Stimulated activated CD4-positive, alpha-beta T cell treated with anti-CD3 and anti-CD28 coated beads, Interleukin-1b, Interleukin-23, amount 100 ng/mL, for 1 hour (primary cell): ENCODE data around the gene GOLGA8R.
"Not testable (repeated sequence)": the region's sequence is repeated elsewhere in the genome, so short reads cannot be mapped to it uniquely, and the experiment has no call there.

Source experiments
- DNase-seq, 2 donors: peaks; one replicate each; pipeline ENCODE4 v3.0.0-alpha.2; 2020; ENCODE audit warnings: low read depth in 2 of 2

GOLGA8R gene, protein sequence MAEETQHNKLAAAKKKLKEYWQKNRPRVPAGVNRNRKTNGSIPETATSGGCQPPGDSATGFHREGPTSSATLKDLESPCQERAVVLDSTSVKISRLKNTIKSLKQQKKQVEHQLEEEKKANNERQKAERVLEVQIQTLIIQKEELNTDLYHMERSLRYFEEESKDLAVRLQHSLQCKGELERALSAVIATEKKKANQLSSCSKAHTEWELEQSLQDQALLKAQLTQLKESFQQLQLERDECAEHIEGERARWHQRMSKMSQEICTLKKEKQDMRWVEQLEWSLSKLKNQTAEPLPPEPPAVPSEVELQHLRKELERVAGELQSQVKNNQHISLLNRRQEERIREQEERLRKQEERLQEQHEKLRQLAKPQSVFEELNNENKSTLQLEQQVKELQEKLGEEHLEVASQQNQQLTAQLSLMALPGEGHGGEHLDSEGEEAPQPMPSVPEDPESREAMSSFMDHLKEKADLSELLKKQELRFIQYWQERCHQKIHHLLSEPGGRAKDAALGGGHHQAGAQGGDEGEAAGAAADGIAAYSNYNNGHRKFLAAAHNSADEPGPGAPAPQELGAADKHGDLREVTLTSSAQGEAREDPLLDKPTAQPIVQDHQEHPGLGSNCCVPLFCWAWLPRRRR

DNA sequence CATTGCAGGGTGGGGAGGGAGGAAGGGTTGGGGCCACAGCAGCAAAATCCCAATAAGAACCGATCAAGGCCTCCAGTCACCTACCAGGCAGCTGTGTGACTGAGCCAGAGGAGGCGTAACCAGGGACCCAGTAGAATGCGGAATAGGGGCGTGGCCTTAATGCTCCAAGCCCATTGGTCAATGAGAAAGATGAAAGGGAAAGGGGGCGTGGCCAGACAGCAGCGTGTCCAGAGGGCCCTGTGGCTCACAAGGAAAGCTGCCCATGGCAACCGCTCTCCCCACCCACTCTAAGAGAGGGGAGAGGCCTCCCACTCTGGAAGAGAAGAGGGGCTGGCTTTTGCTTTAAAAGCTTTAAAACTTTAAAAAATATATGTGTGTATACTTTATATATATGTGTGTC is at the start of gene GOLGA8R:
TSS of gene GOLGA8R (minus strand) at position 101 of the 400 bp plus-strand sequence. CDS start at position 3, 98 bp downstream.
- DNase-seq, result not testable (repeated sequence)

DNA sequence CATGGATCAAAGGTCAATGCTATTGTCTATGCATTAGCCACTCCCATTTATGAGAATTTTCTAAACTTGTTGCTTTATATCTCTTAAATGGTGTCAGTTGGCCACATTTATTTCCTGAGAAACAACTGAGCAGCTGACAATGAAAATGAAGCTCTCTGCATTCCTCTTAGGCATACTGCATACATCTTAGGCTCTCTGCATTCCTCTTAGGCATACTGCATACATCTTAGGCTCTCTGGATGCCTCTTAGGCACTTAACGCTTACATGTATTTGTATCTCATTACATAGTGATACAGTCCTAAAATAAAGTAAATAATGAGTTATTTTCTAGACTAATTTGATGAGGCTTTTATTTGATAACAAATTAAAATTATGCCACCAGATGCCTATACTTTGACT is 49.8 kb upstream of the GOLGA8R start:
- not testable (repeated sequence) for DNase-seq

DNA sequence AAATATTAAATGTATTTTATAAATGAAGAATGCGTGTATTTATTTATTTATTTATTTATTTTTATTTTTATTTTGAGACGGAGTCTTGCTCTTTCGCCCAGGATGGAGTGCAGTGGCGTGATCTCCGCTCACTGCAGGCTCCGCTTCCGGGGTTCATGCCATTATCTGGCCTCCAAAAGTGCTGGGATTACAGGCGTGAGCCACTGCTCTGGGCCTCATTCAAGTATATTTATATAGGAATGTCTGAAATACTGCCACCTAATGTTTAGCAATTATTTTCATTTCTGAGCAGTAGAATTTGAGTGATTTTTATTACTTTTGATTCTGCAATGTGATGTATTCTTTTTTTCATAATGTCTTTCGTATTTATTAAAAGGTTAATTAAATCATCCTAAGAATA is 48.1 kb upstream of the GOLGA8R start:
- DNase-seq, result not testable (repeated sequence)

DNA sequence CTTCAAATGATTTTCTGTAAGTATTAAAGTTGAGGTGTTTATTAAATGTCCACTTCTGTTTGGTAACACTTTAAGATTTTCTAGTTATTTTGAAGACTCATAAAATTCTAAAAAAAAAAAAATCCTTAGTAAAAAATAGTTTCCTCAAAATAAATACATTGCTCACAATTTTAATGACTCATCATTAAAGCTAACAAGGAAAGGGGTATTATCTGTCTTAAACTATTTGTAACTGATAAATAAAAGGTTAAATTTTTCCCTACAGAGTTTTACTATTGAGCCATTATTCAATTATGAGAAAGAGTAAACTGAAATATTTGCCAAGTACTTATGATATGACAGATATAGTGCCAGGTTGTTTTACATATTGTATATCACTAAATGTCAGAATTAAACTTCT is 38.6 kb upstream of the GOLGA8R start:
- not testable (repeated sequence) for DNase-seq

DNA sequence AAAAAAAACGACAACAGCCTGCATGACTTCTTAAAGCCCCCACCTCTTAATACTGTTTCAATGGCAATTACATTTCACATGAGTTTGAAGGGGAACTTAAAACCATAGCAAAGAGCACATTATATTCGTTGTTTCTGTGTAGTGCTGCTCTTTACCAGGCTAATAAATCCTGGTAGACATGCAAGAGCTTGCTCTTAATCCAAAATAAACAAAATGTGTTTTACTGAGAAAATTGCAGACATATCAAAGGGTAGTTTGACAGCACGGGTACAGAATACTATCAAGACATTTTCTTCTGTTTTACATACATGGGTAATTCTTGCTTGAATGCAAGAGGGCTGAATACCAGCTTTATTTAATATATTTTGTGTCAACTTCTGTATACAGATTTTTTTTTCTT is 24.3 kb upstream of the GOLGA8R start:
- DNase-seq, result not testable (repeated sequence)

DNA sequence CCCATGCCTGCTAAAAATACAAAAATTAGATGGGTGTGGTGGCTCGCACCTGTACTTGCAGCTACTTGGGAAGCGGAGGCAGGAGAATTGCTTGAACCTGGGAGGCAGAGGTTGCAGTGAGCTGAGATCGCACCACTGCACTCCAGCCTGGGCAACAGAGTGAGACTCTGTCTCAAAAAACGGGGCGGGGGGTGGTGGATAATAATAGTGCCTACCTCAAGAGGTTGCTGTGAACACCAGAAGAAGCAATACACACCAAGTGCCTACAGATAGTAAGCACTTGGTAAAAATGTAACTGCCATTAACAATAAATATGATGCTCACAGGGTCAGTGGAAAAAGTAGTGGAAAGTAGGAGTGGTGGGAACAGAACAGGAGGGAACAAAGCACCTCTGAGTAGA is 21.8 kb upstream of the GOLGA8R start:
- DNase-seq, result not testable (repeated sequence)

DNA sequence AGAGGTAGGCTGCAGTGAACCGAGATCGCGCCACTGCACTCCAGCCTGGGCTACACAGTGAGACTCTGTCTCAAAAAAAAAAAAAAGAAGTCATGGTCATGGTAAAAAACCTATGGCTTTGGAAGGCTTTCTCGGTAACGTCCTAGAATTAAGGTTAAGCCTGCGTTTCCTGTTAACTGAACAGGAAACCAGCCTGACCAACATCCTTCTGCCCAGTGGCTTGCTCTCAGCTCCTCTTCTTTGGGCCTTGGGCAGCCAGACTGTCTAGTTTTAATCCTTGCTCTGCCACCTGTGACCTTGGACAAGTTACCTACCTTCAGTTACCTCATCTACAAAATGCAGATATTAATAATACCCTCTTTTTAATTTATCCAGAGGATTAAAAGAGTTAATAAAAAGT is 6.7 kb upstream of the GOLGA8R start:
- not testable (repeated sequence) for DNase-seq

DNA sequence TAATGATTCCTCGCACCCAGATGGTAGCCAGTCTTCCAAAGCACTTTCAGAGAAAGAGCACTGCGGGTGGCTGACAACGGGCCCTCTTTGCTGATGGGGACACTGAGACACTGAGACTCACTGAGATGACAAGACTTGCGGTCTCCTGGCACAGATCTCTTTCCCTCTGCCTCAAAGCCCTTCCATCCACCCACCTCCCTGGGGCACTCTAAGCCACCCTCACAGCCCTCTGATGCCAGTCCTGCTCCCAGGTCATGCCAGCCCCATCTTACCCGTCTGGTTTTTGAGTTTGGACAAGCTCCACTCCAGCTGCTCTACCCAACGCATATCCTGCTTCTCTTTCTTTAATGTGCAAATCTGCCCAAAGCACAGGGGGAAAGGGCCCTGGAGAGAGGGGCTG is 6.4 kb downstream of the GOLGA8R start:
- DNase-seq, result not testable (repeated sequence)

DNA sequence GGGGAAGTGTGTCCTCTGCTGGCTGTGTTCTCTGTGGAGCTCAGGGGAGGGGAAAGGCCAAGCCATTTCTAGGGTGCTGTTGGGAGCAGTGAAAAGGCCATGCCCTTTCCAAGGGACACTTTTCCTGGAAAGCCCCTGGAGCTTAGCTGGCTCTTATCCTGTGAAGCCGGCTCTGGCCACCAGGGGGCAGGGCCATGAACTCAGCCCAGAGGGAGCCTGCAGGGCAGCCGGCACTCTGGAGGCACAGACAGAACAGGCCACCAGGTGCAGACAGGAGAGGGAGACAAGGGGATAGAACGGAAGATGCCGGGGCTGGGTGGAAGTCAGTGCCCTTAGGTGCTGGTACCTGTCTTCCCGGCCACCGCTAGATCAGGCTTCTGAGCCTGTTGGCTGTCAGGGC is 15.1 kb downstream of the GOLGA8R start:
- DNase-seq, result peak; percentile 12 to 38

DNA sequence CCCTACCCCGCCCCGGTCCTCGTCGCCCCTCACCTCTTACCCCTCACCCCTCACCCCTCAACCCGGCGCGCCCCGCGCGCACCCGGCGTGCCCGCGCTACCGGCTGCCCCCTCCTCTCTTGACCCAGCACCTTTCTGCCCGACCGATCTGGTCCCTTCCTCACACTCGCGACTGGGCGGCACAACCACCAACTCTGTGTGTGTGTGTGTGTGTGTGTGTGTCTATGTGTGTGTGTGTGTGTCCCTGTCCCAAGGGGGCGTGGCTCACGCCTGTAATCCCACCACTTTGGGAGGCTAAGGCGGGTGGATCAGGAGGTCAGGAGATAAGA is 20.4 kb downstream of the GOLGA8R start:
- not testable (repeated sequence) for DNase-seq

DNA sequence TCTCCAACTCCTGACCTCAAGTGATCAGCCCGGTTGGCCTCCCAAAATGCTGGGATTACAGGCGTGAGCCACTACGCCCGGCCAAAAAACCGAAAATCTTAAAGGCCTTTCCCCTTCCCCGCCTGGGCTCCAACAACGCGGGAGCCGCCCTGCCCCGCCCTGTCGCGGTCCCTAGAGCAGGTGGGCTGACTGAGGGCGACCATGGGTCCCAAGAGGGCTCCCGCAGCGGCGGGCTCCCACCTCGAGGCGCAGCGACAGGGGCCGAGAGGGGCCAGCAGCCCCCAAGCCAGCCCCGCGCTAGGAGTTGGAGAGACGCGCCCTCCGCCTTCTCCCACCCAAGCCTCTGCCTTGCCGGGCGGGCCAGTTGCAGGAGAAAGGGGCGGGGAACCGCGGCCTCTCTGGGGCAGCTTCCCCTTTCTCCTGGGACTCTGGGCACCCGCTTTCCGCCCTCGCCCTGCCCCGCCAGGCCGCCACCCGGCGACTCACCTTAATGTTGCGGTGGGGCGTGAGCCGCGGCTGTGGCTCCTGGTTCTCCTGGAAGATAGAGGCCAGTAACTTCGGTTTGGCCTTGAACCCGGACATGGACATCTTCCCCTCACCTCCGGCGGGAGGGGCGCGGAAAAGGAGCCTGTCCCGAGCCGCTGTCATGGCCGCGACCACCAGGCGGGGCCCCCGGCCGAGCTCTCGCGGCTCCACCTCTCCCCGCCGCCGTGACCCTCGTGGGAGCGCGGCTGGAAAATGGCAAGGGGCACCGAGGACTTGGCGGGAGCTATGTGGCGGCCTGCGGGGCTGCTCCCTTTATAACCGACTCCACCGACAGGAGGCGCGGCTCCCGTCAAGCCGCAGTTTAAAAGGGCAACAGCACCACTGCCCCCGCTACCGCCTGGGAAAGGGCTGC is 21.0 kb downstream of the GOLGA8R start, which contains the start of gene CHRFAM7A:
TSS of gene CHRFAM7A (minus strand) at position 775 of the 898 bp plus-strand sequence. CDS start 10,189 bp downstream, outside the sequence.
- not testable (repeated sequence) for DNase-seq

DNA sequence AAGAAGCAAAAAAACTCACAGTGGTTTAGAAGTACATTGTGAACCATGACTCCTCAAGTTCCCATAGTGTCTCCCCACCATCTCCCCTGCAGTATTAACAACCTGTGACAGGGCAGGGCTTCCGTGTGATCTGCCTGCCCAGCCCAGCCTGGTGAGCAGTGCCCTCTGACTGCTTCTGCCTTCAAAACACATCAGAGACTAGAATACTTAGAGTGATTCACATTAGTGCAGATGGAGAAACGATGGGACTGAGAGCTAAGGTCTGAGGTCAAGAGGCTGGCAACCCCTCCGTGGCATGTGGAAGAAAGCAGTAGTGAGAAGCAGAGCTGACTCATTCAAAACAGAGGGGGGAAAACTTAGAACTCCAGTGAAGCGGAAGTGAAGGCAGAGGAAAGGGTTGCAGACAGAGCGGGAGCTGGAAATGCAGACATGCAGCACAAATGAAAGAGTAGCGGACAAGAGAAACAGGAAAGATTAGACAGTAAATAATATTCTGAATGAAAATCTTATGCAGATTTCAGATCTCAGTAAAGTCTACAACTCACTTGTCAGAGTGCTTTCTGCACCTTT is 27.7 kb downstream of the GOLGA8R start:
- not testable (repeated sequence) for DNase-seq

DNA sequence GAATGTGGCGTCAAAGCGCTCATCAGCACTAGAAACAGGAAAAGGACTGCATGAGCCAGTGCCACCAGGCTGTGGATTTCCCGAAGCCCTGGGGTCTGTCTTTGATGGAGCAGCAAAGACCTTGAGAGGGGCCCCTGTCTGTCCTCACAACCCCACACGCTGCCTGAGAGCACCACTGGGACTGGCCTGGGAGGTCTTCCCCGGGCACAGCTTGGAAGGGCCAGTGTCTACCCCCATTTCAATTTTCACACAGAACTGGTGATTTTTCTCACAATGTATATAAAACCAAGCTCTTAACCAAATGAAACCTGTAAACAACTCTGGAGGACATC is 37.0 kb downstream of the GOLGA8R start:
- DNase-seq, result not testable (repeated sequence)

DNA sequence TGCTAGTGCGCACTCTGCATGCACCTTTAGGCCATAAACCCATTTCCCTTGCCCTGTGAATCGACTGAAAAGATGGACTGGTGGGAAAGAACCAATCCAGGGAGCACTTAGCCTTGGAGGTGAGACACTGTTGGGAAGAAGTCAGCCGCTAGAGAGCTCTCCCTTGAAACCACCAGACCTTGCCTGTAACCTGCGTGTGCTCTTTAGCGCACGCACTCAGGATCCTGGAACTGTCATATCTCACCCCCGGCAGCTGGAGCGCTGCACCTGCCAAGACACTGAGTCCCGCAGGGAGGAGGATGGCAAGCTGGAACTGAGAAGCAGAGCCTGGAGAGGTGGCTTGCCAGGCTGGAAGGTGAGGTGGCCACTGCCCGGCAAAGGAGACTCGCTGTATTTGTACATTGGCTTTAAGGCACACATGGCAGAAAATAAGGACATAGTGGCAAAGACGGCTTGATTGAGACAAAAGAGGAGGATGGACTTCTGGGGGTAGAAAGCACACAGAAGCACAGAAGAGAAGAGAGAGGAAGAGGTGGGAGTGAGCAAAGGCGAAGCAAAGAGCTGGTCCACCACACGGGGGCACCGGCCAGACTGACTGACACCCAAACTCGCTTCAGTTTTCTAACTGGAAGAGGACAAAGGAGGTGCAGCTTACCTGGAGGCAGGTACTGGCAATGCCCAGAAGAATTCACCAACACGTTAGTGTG is 37.5 kb downstream of the GOLGA8R start:
- not testable (repeated sequence) for DNase-seq

DNA sequence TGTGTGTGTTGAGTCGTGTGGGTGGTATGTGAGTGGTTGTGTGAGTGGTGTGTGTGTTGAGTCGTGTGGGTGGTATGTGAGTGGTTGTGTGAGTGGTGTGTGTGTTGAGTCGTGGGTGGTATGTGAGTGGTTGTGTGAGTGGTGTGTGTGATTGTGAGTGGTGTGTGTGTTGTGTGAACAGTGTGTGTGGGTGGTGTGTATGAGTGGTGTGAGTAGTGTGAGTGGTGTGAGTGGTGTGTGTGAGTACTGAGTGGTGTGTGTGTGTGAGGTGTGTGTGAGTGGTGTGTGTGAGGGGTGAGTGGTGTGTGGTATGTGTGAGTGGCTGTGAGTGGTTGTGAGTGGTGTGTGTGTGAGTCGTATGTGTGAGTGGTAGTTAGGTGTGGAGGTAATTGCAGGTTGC is 38.2 kb downstream of the GOLGA8R start:
- not testable (repeated sequence) for DNase-seq

DNA sequence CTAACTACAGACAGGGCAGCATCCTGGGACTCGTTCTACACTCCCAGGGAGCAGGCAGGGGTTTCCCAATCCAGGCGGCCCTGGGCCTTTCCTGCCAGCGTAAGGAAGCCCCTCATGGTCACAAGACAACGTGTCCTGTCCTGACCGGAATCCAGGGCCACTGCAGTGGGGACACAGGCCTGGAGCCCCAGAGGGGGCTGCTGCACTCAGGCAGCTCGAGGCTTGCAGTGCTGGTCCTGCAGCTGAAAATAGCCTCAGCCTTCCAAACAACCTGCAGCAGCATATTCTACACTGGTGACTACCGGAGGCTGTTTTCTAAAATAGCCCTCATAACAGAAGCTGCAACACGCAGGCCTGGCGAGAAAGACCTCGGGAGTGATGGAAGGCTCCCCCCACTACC is 39.2 kb downstream of the GOLGA8R start:
- not testable (repeated sequence) for DNase-seq

DNA sequence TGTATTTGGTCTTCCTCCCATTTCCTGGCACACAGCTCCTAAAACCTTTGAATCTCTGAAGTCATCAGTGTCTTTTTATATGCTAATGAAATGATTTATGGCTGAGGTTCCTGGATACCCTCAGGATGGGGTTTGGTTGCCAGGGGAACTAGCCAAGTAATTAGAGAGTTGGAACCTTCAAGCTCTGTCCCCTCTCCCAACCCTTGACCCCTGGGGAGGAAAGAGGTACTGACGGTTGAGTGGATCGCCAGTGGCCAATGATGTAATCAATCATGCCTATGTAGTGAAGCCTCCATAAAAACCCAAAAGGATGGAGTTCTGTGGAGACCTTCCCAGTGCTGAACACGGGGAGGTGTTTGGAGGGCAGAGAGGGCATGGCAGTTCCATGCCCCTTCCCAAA is 45.8 kb downstream of the GOLGA8R start:
- not testable (repeated sequence) for DNase-seq

DNA sequence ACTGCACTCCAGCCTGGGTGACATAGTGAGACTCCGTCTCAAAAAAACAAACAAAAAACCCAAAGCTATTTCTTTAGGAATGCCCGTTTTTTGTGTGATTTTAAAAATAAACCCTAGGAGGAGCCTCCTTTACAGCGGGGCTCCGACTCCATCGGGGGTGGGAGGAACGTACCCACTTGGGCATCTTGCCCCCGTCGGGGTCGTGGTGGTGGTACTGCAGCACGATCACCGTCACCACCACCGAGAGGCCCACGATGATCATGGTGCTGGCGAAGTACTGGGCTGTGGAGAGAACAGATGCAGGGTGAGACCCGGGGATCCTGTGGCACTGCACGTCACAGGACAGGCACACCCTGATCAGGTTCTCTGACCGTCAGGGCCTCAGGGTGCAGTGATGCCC is 46.8 kb downstream of the GOLGA8R start:
- DNase-seq, result not testable (repeated sequence)

DNA sequence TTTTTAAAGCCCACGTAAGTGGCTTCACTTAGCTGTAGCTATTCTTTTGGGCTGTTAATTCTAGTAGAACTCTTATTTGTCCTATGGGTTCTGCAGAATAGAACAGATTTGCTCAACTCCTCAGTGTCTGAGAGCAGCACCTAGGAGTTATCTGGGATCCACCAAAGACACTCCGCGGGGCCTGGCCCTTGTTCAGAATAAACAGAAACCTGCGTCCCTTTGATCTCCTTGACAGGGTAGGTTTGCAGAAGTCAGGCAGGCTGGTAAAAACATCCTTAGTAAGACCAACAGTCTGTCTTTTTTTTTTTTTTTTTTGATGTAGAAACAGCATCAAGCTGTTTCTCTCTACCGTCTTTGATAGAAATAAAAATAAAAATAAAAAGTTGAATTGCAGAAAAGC is 52.7 kb downstream of the GOLGA8R start:
- not testable (repeated sequence) for DNase-seq

DNA sequence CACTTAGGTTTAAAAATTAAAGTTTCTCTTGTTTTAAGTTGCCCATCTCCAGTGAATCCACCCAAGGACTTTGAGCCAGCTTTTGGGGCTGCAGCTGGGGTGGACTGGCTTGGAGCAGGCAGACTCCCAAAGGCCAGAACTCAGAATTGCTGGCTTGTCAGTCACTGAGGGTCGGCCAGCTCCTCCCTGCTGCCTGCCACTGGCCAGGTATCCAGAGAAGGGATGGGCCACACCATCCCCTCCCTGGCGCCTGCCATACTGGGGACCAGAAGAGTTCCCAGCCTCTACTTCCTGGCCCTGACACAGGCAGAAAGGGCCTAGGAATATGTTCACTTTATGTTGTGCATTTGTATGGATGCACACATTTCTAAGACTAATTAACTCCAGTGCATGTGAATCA is 53.1 kb downstream of the GOLGA8R start:
- DNase-seq, result not testable (repeated sequence)

DNA sequence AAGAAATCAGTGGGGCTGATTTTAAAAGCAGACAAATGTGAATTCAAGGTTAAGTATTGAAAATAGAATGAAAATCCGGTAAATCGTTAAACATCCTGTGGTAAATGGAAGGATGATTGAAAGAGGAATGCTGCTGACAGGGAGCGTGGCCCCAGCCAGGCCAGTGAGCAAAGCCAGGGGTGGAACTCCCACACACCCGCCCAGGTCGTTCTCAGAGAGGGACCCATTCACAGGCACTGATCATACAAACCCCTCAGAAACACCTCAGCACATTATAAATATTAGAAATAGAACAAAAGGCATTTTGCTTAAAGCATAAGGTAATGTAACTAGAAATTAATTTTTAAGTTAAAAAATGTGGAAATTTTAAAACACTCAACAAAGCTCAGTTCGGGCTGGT is 59.0 kb downstream of the GOLGA8R start:
- DNase-seq, result not testable (repeated sequence)
